Vagina (tissue), 2 donors: ENCODE data around the gene TPD52L2.

ENCODE experiments used
- POLR2A ChIP-seq, 2 donors: fragments of 450-650 bp; IDR thresholded peaks; one replicate each; pipeline ENCODE4 v1.6.1; 2017; ENCODE audit warnings: antibody characterized with exemption in 2 of 2, mild to moderate bottlenecking in 2 of 2, moderate library complexity in 2 of 2
- POLR2AphosphoS5 ChIP-seq, 2 donors: sonication (generic); formaldehyde crosslinking; IDR thresholded peaks; one replicate each; pipeline ENCODE4 v1.9.0; 2017; ENCODE audit warnings: antibody characterized with exemption in 2 of 2, mild to moderate bottlenecking in 2 of 2, low read depth in 1 of 2; ENCODE audit not compliant: insufficient read depth in 1 of 2
- TF ChIP-seq, protein P1 (sequence below), 3 experiments: fragments of 450-650 bp in 2 of 3; fragments of 200-600 bp in 1 of 3; sonication (generic) in 1 of 3; IDR thresholded peaks; one replicate each; pipeline ENCODE4 v1.5.1; 2017 to 2019; ENCODE audit warnings: antibody characterized with exemption in 3 of 3, mild to moderate bottlenecking in 2 of 3, moderate library complexity in 2 of 3

DNA sequence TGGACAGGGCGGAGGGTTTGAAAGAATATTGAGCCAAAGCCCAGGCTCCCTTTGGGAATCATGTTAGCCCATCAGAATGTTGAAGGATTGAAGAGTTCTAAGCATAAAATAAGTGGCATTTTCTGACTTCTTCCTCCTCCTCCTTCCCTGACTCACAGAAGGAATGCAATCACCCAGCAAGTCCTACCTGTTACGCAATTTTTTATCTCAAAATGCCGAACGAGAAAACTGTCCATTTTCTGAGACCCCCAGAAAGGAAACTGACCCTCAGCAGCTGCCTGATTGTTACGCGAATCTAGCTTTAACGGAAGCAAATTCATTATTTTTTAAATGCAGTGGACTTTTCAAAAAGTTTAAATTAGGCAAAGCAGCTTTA is 25.1 kb downstream of the TPD52L2 start:
- no peak for TF ChIP-seq POLR2A (IDR thresholded peaks at IDR 0.05)
- TF ChIP-seq, protein P1, sequence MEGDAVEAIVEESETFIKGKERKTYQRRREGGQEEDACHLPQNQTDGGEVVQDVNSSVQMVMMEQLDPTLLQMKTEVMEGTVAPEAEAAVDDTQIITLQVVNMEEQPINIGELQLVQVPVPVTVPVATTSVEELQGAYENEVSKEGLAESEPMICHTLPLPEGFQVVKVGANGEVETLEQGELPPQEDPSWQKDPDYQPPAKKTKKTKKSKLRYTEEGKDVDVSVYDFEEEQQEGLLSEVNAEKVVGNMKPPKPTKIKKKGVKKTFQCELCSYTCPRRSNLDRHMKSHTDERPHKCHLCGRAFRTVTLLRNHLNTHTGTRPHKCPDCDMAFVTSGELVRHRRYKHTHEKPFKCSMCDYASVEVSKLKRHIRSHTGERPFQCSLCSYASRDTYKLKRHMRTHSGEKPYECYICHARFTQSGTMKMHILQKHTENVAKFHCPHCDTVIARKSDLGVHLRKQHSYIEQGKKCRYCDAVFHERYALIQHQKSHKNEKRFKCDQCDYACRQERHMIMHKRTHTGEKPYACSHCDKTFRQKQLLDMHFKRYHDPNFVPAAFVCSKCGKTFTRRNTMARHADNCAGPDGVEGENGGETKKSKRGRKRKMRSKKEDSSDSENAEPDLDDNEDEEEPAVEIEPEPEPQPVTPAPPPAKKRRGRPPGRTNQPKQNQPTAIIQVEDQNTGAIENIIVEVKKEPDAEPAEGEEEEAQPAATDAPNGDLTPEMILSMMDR (IDR thresholded peaks at IDR 0.05), result no peak
- TF ChIP-seq POLR2AphosphoS5 (IDR thresholded peaks at IDR 0.05; ENCODE audit: insufficient read depth in 1 of 2, low read depth in 1 of 2), result no peak
